ENCODE measurements around the gene EVI5. TPM values are rescaled to one million over a fixed set of nuclear protein-coding genes. Genes with fewer than 3 reads are reported as not detected.

Gene EVI5
- total RNA-seq, 2 experiments from 2014 or later = 2.6 to 14.0 TPM

GRCh38 chr1:92495392-92496063 lies 289.4 kb downstream of the EVI5 start:
- Mint-ChIP-seq H3K4me3 (no peak overlapping the region), H3K27me3 (no peaks in the 10 kb centered on the region), H3K9me3 (ENCODE audit: low read depth) (no peaks in the 10 kb centered on the region), H3K36me3 (peaks cover 23% of the 10 kb centered on the region), H3K4me1 (peaks cover 47% of the 10 kb centered on the region), H3K27ac (no peak overlapping the region)
- CTCF ChIA-PET = interaction anchor here (2.6 kb wide), 1 partner anchor 9 kb away, joined by 13 read pairs; the partner anchor contains the start of gene GFI1
- DNase-seq = no peak
- peak; percentile 70 for ATAC-seq

GRCh38 chr1:92494485-92495141 lies 290.3 kb downstream of the EVI5 start:
- Mint-ChIP-seq H3K36me3 (peaks cover 23% of the 10 kb centered on the region), H3K4me3 (no peak overlapping the region), H3K9me3 (ENCODE audit: low read depth) (no peaks in the 10 kb centered on the region), H3K27me3 (no peaks in the 10 kb centered on the region), H3K27ac (no peak overlapping the region), H3K4me1 (peaks cover 47% of the 10 kb centered on the region)
- CTCF ChIA-PET = interaction anchor here (1.3 kb wide), 1 partner anchor 185 kb away, joined by 5 read pairs; no protein-coding TSS in a partner anchor
- no peak for ATAC-seq
- DNase-seq = no peak

- Mint-ChIP-seq H3K4me3 (no peak overlapping the region), H3K4me1 (peaks cover 51% of the 10 kb centered on the region), H3K27ac (no peak overlapping the region), H3K9me3 (ENCODE audit: low read depth) (no peaks in the 10 kb centered on the region), H3K36me3 (peaks cover 21% of the 10 kb centered on the region), H3K27me3 (no peaks in the 10 kb centered on the region)
- CTCF ChIA-PET = interaction anchor here (1.3 kb wide), 1 partner anchor 183 kb away, joined by 5 read pairs; no protein-coding TSS in a partner anchor
- ATAC-seq (no peak), DNase-seq (no peak)
These were observed 291.8 kb downstream of the EVI5 start for GRCh38 chr1:92493139-92493538.

GRCh38 chr1:92488832-92489231 lies 296.1 kb downstream of the EVI5 start:
- Mint-ChIP-seq H3K27ac (peak overlapping the region; percentile 94), H3K4me3 (peak overlapping the region; percentile 95), H3K27me3 (no peaks in the 10 kb centered on the region), H3K36me3 (peaks cover 20% of the 10 kb centered on the region), H3K4me1 (peaks cover 34% of the 10 kb centered on the region), H3K9me3 (ENCODE audit: low read depth) (no peaks in the 10 kb centered on the region)
- DNase-seq (no peak), ATAC-seq (no peak)
- CTCF ChIA-PET = interaction anchor here (1.3 to 14.6 kb wide), 5 partner anchors 26 to 173 kb away, joined by 3 to 296 read pairs (median 4); no protein-coding TSS in a partner anchor

GRCh38 chr1:92488416-92488815 lies 296.5 kb downstream of the EVI5 start:
- H3K4me3 Mint-ChIP-seq = peak overlapping the region; percentile 95
- ATAC-seq (no peak), DNase-seq (no peak)
- CTCF ChIA-PET = interaction anchor here (1.3 to 14.6 kb wide), 5 partner anchors 27 to 172 kb away, joined by 3 to 296 read pairs (median 4); no protein-coding TSS in a partner anchor
- H3K27ac Mint-ChIP-seq = peak overlapping the region; percentile 94
- H3K4me1 Mint-ChIP-seq = peaks cover 32% of the 10 kb centered on the region
- peaks cover 22% of the 10 kb centered on the region for H3K36me3 Mint-ChIP-seq
- no peaks in the 10 kb centered on the region for H3K9me3 Mint-ChIP-seq (ENCODE audit: low read depth)
- no peaks in the 10 kb centered on the region for H3K27me3 Mint-ChIP-seq

GRCh38 chr1:92487078-92487605 lies 297.8 kb downstream of the EVI5 start:
- Mint-ChIP-seq H3K27ac (peak overlapping the region; percentile 94), H3K36me3 (peaks cover 19% of the 10 kb centered on the region), H3K9me3 (ENCODE audit: low read depth) (no peaks in the 10 kb centered on the region), H3K4me1 (peaks cover 30% of the 10 kb centered on the region), H3K27me3 (no peaks in the 10 kb centered on the region), H3K4me3 (peak overlapping the region; percentile 95)
- no peak for DNase-seq
- no peak for ATAC-seq
- CTCF ChIA-PET = interaction anchor here (0.8 to 14.6 kb wide), 19 partner anchors 9 to 189 kb away, joined by 3 to 296 read pairs (median 9); partner anchors contain the start of genes GLMN and RPAP2

- Mint-ChIP-seq H3K4me1 (peaks cover 30% of the 10 kb centered on the region), H3K9me3 (ENCODE audit: low read depth) (no peaks in the 10 kb centered on the region), H3K27ac (peak within 1 kb of the TSS; percentile 94), H3K4me3 (peak within 1 kb of the TSS; percentile 95), H3K27me3 (no peaks in the 10 kb centered on the region), H3K36me3 (peaks cover 26% of the 10 kb centered on the region)
- DNase-seq = peak; percentile 93
- CTCF ChIA-PET = interaction anchor here (0.7 to 14.6 kb wide), 34 partner anchors 7 to 189 kb away, joined by 3 to 296 read pairs (median 6); partner anchors contain the start of genes GLMN and RPAP2
- ATAC-seq = peak; percentile 48
These were observed 298.4 kb downstream of the EVI5 start, which contains the start of gene GFI1 for GRCh38 chr1:92486251-92487077. GFI1 (minus strand) TSS chr1:92486925; CDS start chr1:92483487, 3,438 bp downstream.

GRCh38 chr1:92485381-92486250 lies 299.3 kb downstream of the EVI5 start:
- peak overlapping the region; percentile 94 for H3K27ac Mint-ChIP-seq
- peaks cover 32% of the 10 kb centered on the region for H3K4me1 Mint-ChIP-seq
- H3K27me3 Mint-ChIP-seq = no peaks in the 10 kb centered on the region
- peak; percentile 95 for DNase-seq
- ATAC-seq = peak; percentile 58
- H3K9me3 Mint-ChIP-seq (ENCODE audit: low read depth) = no peaks in the 10 kb centered on the region
- H3K4me3 Mint-ChIP-seq = peak overlapping the region; percentile 95
- H3K36me3 Mint-ChIP-seq = peaks cover 32% of the 10 kb centered on the region
- CTCF ChIA-PET = interaction anchor here (0.7 to 14.6 kb wide), 34 partner anchors 8 to 186 kb away, joined by 3 to 296 read pairs (median 5); no protein-coding TSS in a partner anchor

- H3K36me3 Mint-ChIP-seq = peaks cover 38% of the 10 kb centered on the region
- ATAC-seq (peak; percentile 29), DNase-seq (peak; percentile 90)
- H3K9me3 Mint-ChIP-seq (ENCODE audit: low read depth) = no peaks in the 10 kb centered on the region
- peak overlapping the region; percentile 94 for H3K27ac Mint-ChIP-seq
- H3K4me1 Mint-ChIP-seq = peaks cover 37% of the 10 kb centered on the region
- peak overlapping the region; percentile 95 for H3K4me3 Mint-ChIP-seq
- CTCF ChIA-PET = interaction anchor here (0.9 to 14.6 kb wide), 27 partner anchors 9 to 181 kb away, joined by 3 to 296 read pairs (median 7); no protein-coding TSS in a partner anchor
- H3K27me3 Mint-ChIP-seq = no peaks in the 10 kb centered on the region
These were observed 300.2 kb downstream of the EVI5 start for GRCh38 chr1:92484472-92485380.

- CTCF ChIA-PET = interaction anchor here (0.7 to 14.6 kb wide), 14 partner anchors 8 to 168 kb away, joined by 3 to 296 read pairs (median 8); no protein-coding TSS in a partner anchor
- Mint-ChIP-seq H3K27me3 (no peaks in the 10 kb centered on the region), H3K36me3 (peaks cover 47% of the 10 kb centered on the region)
These were observed 301.1 kb downstream of the EVI5 start for GRCh38 chr1:92483610-92484471.

More at GRCh38 chr1:92483610-92484471, 301.1 kb downstream of the EVI5 start:
- Mint-ChIP-seq H3K4me3 (peak overlapping the region; percentile 95), H3K27ac (peak overlapping the region; percentile 94), H3K4me1 (peaks cover 37% of the 10 kb centered on the region), H3K9me3 (ENCODE audit: low read depth) (no peaks in the 10 kb centered on the region)
- DNase-seq = peak; percentile 76
- peak; percentile 2 for ATAC-seq

All from activated CD8-positive, alpha-beta memory T cell treated with anti-CD3 and anti-CD28 coated beads, Interleukin-2, amount 10 ng/mL, durations not matched to agents 7 days and 5 days (primary cell).